ENCODE results near the gene TBX2. TPM values are rescaled to one million over a fixed set of nuclear protein-coding genes. Genes with fewer than 3 reads are reported as not detected.

TBX2 gene
- total and polyA plus RNA-seq, 2 of the 4 experiments (the other 2 are of a cell fraction): 20.1 to 64.1 TPM

DNA sequence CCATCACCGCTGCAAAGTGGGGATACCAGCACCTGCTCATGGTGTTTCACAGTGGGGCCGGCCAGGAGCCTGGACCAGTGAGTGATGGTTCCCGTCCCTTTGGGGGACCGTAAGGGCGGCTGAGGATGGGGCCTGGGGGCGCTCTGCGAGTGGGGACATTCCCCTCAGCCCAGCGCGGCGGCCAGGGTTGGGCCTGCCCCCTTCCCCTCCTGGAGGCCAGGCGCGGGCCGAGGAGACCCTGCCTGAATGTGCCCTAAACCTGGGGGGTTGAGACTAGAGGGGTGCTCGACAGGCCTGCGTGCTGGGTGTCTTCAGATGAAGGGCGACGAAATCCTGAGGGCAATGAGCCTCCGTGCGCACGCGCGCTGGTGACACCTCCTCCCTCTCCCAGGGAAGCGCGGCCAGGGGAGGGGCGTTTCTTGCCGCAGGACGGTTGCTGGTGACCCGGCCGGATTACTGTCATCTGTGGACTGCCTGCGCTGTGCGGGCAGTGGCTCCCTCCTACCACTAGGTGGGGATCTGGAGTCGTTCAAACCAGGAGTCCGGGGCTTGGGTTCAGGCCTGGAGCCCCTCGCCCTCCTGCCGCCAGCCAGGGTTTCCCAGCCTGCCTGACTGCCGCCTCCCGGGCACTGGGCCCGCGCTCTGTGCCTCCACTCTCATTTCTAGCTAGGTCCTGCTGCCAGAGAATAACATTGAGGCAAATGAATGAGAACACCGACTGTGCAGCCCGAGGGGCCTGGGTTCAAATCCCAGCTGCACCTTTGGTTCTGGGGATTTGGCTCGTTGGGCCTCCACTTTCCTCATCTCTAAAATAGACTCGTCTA, 17.1 kb downstream of the TBX2 start:
- Histone ChIP-seq H3K4me2 (ENCODE audit: low read depth, low read length) (peak overlapping the region; percentile 72), H3K23ac (ENCODE audit: low read depth, low read length) (no peak overlapping the region), H3K9me1 (ENCODE audit: insufficient read depth, low read length) (no peaks in the 10 kb centered on the region; the same call in 1 of the 2 replicates), H3K27ac (ENCODE audit: insufficient read depth, low read length) (peak overlapping the region; percentile 16; the same call in 1 of the 2 replicates), H4K20me1 (ENCODE audit: insufficient read depth, low read length) (no peaks in the 10 kb centered on the region), H3K14ac (replicated peaks; ENCODE audit: low read depth, low read length) (peak overlapping the region; percentile 65), H3K79me1 (ENCODE audit: low read depth in 1 of 2, low read length in 2 of 2) (peaks cover 9 to 37% of the 10 kb centered on the region in 2 experiments; a peak in 3 of 4 replicates), H2BK5ac (ENCODE audit: low read depth, low read length, poor library complexity, severe bottlenecking) (peak overlapping the region; percentile 10), H3K9me3 (ENCODE audit: control insufficient read depth, insufficient read depth, low read length) (no peaks in the 10 kb centered on the region), H2AK9ac (replicated peaks; ENCODE audit: low read depth, low read length, poor library complexity) (peak overlapping the region; percentile 21), H3K9ac (ENCODE audit: low read depth, low read length) (peak overlapping the region; percentile 45; the same call in 1 of the 2 replicates), H2AFZ (replicated peaks; ENCODE audit: low read length, poor library complexity) (peak overlapping the region; percentile 93), H2BK20ac (ENCODE audit: low read depth, low read length) (peak overlapping the region; percentile 32; the same call in 1 of the 2 replicates), H2AK5ac (ENCODE audit: low read depth, low read length) (peak overlapping the region; percentile 60; the same call in 1 of the 2 replicates), H4K91ac (ENCODE audit: insufficient read depth, low read depth, low read length) (peak overlapping the region; percentile 58), H4K5ac (ENCODE audit: low read depth, low read length) (peak overlapping the region; percentile 59), H3K4ac (ENCODE audit: low read depth, low read length) (peak overlapping the region; percentile 59), H2BK120ac (ENCODE audit: low read depth, low read length) (peak overlapping the region; percentile 41; the same call in 1 of the 2 replicates), H2BK15ac (ENCODE audit: low read depth, low read length) (no peak overlapping the region), H3K56ac (ENCODE audit: extremely low read depth, insufficient read depth, low read length) (no peak overlapping the region), H4K8ac (ENCODE audit: low read depth in 2 of 2, low read length in 2 of 2) (peak overlapping the region; percentile 83 to 84), H3K4me3 (ENCODE audit: insufficient read depth, low read depth, low read length) (no peak overlapping the region), H3K36me3 (ENCODE audit: control insufficient read depth, insufficient read depth, low read length) (no peaks in the 10 kb centered on the region), H3K27me3 (ENCODE audit: control insufficient read depth, insufficient read depth, low read length) (peaks cover 9% of the 10 kb centered on the region), H3K18ac (ENCODE audit: low read depth, low read length) (peak overlapping the region; percentile 4; the same call in 1 of the 2 replicates), H3K4me1 (ENCODE audit: control insufficient read depth, insufficient read depth, low read length) (peaks cover 20% of the 10 kb centered on the region)
- CTCF ChIA-PET: interaction anchor here (0.5 to 1.0 kb wide), 3 partner anchors 134 to 180 kb away, joined by 3 to 6 read pairs (median 5); no protein-coding TSS in a partner anchor
- in situ Hi-C loops (cut with MboI; ENCODE audit: low sequenced_read_pairs): no loop called here
- intact Hi-C loops (cut with micrococcal nuclease): loop anchor here (1.0 kb wide), 1 partner anchor 135 kb away; no protein-coding TSS in a partner anchor
- no TSS peak for BruUV-seq (replicated peaks)
- WGBS, 2 experiments (ENCODE audit: extremely low coverage in 2 of 2, insufficient read length in 1 of 2): 14% methylated on average over 21 of the region's 43 CpGs; no CpG with 5 or more reads in 1 of the 2 experiments
- ATAC-seq (ENCODE audit: low read depth) (peak; percentile 69), DNase-seq (peak; percentile 87)
- dilution Hi-C loops (cut with HindIII; ENCODE audit: low sequenced_read_pairs, unreplicated experiment): no loop called here
- POLR2A ChIA-PET (ENCODE audit: unreplicated experiment): no interaction called here
- no peak for TF ChIP-seq MAFK (IDR thresholded peaks at IDR 0.05; ENCODE audit: low read depth, low read length)
- peak; percentile 92 for TF ChIP-seq SMC3 (IDR thresholded peaks at IDR 0.05; ENCODE audit: low read depth, low read length)
- TF ChIP-seq BHLHE40 (IDR thresholded peaks at IDR 0.05; ENCODE audit: low read depth, low read length): no peak
- TF ChIP-seq RAD21 (IDR thresholded peaks at IDR 0.05; ENCODE audit: low read length): peak; percentile 90
- peak; percentile 97 for TF ChIP-seq CTCF (conservative IDR thresholded peaks at IDR 0.05; ENCODE audit: low read depth, low read length)
- no peak for TF ChIP-seq POLR2A (IDR thresholded peaks at IDR 0.05; ENCODE audit: low read depth, low read length)
- TF ChIP-seq, protein P1, sequence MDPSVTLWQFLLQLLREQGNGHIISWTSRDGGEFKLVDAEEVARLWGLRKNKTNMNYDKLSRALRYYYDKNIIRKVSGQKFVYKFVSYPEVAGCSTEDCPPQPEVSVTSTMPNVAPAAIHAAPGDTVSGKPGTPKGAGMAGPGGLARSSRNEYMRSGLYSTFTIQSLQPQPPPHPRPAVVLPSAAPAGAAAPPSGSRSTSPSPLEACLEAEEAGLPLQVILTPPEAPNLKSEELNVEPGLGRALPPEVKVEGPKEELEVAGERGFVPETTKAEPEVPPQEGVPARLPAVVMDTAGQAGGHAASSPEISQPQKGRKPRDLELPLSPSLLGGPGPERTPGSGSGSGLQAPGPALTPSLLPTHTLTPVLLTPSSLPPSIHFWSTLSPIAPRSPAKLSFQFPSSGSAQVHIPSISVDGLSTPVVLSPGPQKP (IDR thresholded peaks at IDR 0.05; ENCODE audit: borderline replicate concordance, low read depth, low read length): no peak
- TF ChIP-seq MAZ (IDR thresholded peaks at IDR 0.05; ENCODE audit: borderline replicate concordance, low read depth, low read length): peak; percentile 75; the same call in 1 of the 2 replicates
- TF ChIP-seq FOS (IDR thresholded peaks at IDR 0.05; ENCODE audit: low read depth, low read length): no peak
- no peak for TF ChIP-seq RFX5 (IDR thresholded peaks at IDR 0.05; ENCODE audit: low read depth, low read length)
- no peak for TF ChIP-seq CHD1 (IDR thresholded peaks at IDR 0.05; ENCODE audit: low read depth, low read length)
- TF ChIP-seq RCOR1 (IDR thresholded peaks at IDR 0.05; ENCODE audit: insufficient replicate concordance, low read length): no peak
- TF ChIP-seq, protein P2, sequence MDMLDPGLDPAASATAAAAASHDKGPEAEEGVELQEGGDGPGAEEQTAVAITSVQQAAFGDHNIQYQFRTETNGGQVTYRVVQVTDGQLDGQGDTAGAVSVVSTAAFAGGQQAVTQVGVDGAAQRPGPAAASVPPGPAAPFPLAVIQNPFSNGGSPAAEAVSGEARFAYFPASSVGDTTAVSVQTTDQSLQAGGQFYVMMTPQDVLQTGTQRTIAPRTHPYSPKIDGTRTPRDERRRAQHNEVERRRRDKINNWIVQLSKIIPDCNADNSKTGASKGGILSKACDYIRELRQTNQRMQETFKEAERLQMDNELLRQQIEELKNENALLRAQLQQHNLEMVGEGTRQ (IDR thresholded peaks at IDR 0.05; ENCODE audit: low read depth, low read length): no peak
